Calu3 (cell line): ENCODE results near the gene CCL4. TPM values are rescaled to one million over a fixed set of nuclear protein-coding genes. Genes with fewer than 3 reads are reported as not detected.

Source experiments
- BruUV-seq: library from RNA; stranded (reverse); fragments of 400-500 nt; replicated peaks from 2 replicates; lab custom pipeline; 2021; lab: Mats Ljungman, UMichigan
- CTCF ChIA-PET: fragments of 300-600 bp; sonication (Branson Sonifier 250); formaldehyde crosslinking; loops from one replicate; lab custom pipeline; 2022; ENCODE audit warnings: antibody characterized with exemption; lab: Charles Lee
- DNase-seq: peaks from one replicate; pipeline ENCODE4 v3.0.0; 2022
- H3K27ac Mint-ChIP-seq: one replicate; pipeline ENCODE4 v1.8.0; 2022; ENCODE audit warnings: mixed read lengths; ENCODE audit not compliant: unreplicated experiment
- H3K27me3 Mint-ChIP-seq: one replicate; pipeline ENCODE4 v1.8.0; 2022; ENCODE audit warnings: mixed read lengths; ENCODE audit not compliant: unreplicated experiment
- H3K36me3 Mint-ChIP-seq: one replicate; pipeline ENCODE4 v1.8.0; 2022; ENCODE audit warnings: mild to moderate bottlenecking, moderate library complexity, mixed read lengths; ENCODE audit not compliant: insufficient read depth, unreplicated experiment
- H3K4me1 Mint-ChIP-seq: one replicate; pipeline ENCODE4 v1.8.0; 2022; ENCODE audit warnings: mild to moderate bottlenecking, low read depth, mixed read lengths; ENCODE audit not compliant: unreplicated experiment
- H3K4me3 Mint-ChIP-seq: one replicate; pipeline ENCODE4 v1.8.0; 2022; ENCODE audit warnings: mild to moderate bottlenecking, low read depth, moderate library complexity, mixed read lengths; ENCODE audit not compliant: unreplicated experiment
- H3K9me3 Mint-ChIP-seq: one replicate; pipeline ENCODE4 v1.8.0; 2022; ENCODE audit warnings: low read depth, mixed read lengths; ENCODE audit not compliant: unreplicated experiment
- intact Hi-C: fragments of 100-400 bp; cut with micrococcal nuclease; formaldehyde crosslinking; loops from one replicate; pipeline ENCODE4 v1.10.0; 2022; ENCODE audit not compliant: unreplicated experiment
- total RNA-seq: library from RNA; stranded (reverse); gene quantifications from 2 replicates; pipeline ENCODE4 v1.2.3, GENCODE V29; 2022
- TF ChIP-seq, protein P1 (sequence below): fragments of 200-600 bp; IDR thresholded peaks from one replicate; pipeline ENCODE4 v1.8.0; 2022; ENCODE audit warnings: antibody characterized with exemption; ENCODE audit not compliant: unreplicated experiment

Gene CCL4
- total RNA-seq, 1 experiment from 2014 or later: not detected

DNA sequence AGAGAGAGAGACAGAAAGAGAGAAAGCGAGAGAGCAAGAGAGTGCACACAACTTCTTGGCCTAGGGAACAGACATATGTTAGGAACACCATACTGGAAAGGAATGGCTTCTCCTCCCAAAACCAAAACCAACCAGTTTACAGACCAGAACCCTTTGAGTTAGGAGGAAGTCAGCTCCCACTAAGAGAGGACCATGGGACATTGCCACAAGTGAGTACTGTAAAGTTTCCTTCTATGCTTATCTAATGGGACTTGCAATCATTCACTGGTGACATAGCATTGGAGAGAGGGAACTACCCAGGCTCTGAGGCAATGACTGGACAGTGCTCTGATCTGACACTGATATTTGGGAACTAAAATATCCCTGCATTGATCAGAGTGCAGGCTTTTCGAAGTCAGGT, 40.4 kb downstream of the CCL4 start:
- Mint-ChIP-seq H3K9me3 (no peaks in the 10 kb centered on the region), H3K4me3 (no peak overlapping the region), H3K27me3 (peaks cover 74% of the 10 kb centered on the region), H3K4me1 (no peaks in the 10 kb centered on the region), H3K36me3 (no peaks in the 10 kb centered on the region), H3K27ac (no peak overlapping the region)
- CTCF ChIA-PET: no interaction called here
- BruUV-seq: no TSS peak
- DNase-seq: no peak
- intact Hi-C loops: no loop called here
- TF ChIP-seq, protein P1, sequence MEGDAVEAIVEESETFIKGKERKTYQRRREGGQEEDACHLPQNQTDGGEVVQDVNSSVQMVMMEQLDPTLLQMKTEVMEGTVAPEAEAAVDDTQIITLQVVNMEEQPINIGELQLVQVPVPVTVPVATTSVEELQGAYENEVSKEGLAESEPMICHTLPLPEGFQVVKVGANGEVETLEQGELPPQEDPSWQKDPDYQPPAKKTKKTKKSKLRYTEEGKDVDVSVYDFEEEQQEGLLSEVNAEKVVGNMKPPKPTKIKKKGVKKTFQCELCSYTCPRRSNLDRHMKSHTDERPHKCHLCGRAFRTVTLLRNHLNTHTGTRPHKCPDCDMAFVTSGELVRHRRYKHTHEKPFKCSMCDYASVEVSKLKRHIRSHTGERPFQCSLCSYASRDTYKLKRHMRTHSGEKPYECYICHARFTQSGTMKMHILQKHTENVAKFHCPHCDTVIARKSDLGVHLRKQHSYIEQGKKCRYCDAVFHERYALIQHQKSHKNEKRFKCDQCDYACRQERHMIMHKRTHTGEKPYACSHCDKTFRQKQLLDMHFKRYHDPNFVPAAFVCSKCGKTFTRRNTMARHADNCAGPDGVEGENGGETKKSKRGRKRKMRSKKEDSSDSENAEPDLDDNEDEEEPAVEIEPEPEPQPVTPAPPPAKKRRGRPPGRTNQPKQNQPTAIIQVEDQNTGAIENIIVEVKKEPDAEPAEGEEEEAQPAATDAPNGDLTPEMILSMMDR: no peak

DNA sequence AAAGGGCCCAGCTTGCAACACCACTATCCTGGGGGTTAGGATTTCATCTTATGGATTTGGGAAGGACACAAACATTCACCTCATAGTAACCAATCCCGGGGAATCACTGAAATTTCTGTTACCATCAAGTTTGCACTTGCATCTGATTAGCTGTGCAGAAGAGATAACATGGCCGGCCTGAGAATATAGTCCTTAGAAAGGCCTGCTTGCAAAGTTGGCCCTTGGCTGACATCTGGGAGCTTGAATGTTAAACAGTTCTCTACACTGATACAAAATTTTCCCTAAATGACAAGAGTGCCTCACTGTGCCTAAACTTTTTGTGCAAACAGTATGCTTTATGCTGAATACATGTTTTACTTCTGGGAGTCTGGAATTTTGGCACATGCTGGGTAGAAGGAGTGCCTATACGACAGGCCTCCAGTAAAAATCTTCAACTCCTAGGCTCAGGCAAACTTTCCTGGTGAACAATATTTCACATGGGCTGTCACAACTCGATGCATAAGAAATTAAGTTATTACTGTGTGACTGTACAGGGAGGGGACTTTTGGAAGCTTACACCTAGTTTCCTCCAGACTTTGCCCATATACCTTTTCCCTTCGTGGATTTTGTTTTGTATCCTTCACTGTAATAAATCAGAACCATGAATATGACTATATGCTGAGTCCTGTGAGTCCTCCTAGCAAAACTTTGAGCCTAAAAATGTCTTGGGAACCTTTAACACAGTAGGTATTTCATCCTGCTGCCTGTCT, 41.5 kb downstream of the CCL4 start:
- no peak for DNase-seq
- Mint-ChIP-seq H3K4me1 (no peaks in the 10 kb centered on the region), H3K27ac (no peak overlapping the region), H3K4me3 (no peak overlapping the region), H3K27me3 (peaks cover 85% of the 10 kb centered on the region), H3K9me3 (no peaks in the 10 kb centered on the region), H3K36me3 (no peaks in the 10 kb centered on the region)
- TF ChIP-seq, protein P1: no peak
- CTCF ChIA-PET: interaction anchor here (1.4 kb wide), 1 partner anchor 176 kb away, joined by 8 read pairs; no protein-coding TSS in a partner anchor
- BruUV-seq: no TSS peak
- intact Hi-C loops: no loop called here

DNA sequence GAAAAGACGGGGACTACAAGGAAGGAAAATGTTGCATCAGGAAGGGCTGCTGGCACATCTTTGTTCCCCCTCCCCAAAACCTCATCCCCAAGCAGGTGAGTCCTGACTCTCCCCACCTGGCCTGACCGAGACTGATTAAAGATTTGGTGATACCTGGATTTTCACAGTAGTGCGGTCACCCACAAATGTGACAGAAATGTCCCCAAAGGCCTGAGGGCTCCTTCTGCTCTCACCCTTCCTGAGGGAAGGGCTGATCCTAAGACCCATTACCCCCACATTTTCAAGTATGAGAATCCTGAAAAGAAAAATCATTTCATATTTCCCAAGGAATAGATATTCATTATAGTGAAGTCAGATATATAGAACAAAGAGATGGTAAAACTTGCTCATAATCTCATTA, 44.0 kb downstream of the CCL4 start:
- no peak overlapping the region for H3K4me3 Mint-ChIP-seq
- no peak for DNase-seq
- intact Hi-C loops: no loop called here
- CTCF ChIA-PET: no interaction called here
- H3K9me3 Mint-ChIP-seq: no peaks in the 10 kb centered on the region
- H3K27ac Mint-ChIP-seq: no peak overlapping the region
- peaks cover 89% of the 10 kb centered on the region for H3K27me3 Mint-ChIP-seq
- TF ChIP-seq, protein P1: no peak
- no peaks in the 10 kb centered on the region for H3K36me3 Mint-ChIP-seq
- no TSS peak for BruUV-seq
- no peaks in the 10 kb centered on the region for H3K4me1 Mint-ChIP-seq

DNA sequence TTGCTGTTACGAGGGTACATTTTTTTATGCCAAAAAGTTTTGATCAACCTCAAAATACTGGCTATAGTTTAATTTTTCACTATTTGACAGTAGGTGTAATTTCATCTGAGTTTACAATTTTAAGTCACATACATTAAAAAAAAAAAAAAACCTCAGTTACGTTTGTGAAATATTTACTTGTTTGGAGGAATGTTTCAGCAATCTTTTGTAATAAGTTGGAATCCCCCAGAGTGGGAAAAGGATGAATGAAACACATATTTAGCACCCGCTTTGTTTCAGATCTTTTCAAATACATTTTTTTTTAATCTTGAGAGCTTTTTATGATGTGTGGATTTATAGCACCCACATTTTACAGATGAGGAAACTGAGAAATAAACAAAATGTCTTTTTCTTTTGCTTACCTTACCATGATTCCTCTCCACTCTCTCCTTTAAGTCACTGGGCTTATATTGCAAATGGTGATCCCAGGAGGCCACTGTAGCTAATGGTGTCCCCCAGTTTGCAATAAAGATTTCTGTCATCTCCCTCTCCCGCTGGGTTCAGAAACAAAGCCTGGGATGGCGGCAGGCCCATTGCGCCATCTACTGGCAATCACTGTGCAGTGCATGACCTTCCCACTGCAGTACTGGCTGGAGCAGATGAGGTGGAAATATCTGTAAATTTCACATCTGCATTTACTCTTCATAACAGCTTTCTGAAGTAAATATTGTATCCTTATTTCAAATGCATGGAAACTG, 45.1 kb downstream of the CCL4 start:
- intact Hi-C loops: loop anchor here (1.0 kb wide), 1 partner anchor 179 kb away; no protein-coding TSS in a partner anchor
- Mint-ChIP-seq H3K9me3 (no peaks in the 10 kb centered on the region), H3K36me3 (no peaks in the 10 kb centered on the region), H3K4me1 (no peaks in the 10 kb centered on the region), H3K4me3 (no peak overlapping the region), H3K27me3 (peaks cover 90% of the 10 kb centered on the region), H3K27ac (no peak overlapping the region)
- no TSS peak for BruUV-seq
- TF ChIP-seq, protein P1: peak; percentile 92
- CTCF ChIA-PET: interaction anchor here (0.7 to 1.8 kb wide), 6 partner anchors 166 to 334 kb away, joined by 3 to 20 read pairs (median 8); no protein-coding TSS in a partner anchor
- peak; percentile 73 for DNase-seq
